HG03060 (cell line): ENCODE measurements around the gene SPTBN2.

Source experiments
- ATAC-seq: cut with Tn5 transposase; IDR thresholded peaks from one replicate; pipeline ENCODE4 v1.9.1; 2021; ENCODE audit warnings: low read depth, moderate number of reproducible peaks; ENCODE audit not compliant: unreplicated experiment

SPTBN2 gene

GRCh38 chr11:66705587-66706335 lies 23.3 kb downstream of the SPTBN2 start:
- no peak for ATAC-seq

- ATAC-seq = no peak
These were observed 24.2 kb downstream of the SPTBN2 start for GRCh38 chr11:66704659-66705360.

DNA sequence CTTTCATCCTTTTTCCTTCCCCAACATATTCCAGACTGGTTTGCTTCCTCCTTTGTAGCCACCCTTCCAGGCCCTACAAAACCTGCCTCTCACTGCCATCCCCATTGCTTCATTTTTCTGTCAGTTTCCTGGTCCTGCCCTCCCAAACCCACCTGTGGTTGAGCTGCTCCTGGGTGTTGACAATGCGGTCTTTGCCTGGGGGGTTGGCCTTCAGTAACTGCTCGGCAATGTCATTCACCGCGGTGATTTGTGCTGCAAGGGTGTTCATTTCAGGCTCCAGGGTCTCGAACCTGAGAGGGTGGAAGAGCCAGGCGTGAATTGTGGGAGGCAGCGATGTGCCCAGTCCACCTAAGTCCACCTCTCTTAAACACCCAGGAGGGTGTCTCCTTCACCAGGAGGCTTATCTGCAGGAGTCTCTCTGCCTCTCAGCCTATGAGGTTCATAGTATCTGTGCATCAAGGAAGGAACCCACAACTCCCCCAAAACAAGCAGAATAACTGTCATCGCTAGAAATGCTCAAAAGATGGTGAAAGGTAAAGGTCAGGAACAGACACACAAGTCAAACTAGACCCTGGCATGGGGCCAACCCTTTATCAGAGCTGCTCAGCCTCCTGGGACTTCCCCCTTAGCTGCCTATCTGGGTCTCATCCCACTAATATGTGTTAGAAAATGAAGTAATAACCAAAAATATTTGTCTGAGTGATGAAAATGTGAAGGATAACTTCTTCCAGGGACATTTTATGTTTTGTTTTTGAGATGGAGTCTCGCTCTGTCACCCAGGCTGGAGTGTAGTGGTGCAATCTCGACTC lies 27.4 kb downstream of the SPTBN2 start:
- no peak for ATAC-seq

DNA sequence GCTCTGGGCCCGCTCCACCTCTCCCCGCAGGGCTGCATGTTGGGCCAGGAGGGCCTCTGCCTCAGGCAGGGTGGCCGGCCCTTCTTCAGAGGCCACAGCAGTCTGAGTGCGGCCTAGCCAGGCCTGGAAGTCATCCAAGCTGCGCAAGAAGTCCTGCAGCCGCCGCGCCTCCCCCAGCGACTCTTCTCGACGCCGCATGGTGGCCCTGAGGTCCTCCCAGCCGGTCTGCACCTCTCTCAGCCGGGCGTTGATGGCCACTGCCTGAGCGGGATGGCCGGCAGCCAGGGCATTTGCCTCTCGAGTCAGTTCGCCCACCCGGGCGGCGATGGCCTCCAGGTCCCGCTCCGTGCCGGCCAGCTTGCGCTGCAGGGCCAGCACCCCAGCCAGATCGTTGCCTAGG lies 28.3 kb downstream of the SPTBN2 start:
- no peak for ATAC-seq

- no peak for ATAC-seq
These were observed 28.7 kb downstream of the SPTBN2 start for GRCh38 chr11:66700337-66700736.

DNA sequence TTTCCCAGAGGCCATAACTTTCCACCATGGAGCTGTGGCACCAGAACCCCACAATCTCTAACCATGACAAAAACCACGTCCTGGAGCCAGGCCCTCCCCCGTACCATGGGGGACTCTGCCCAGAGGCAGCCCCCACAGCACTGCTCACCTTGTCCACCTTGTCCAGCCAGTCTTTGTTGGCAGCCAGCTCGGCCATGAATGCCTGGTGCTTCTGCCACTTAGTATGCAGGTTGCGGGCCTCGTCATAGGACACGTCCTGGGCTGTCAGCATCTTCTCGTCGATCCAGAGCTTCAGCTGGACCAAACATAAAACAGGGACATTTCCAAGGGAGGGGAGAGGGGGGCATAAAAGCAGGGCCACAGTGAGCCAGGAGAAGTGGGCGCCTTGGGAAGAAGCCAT lies 30.5 kb downstream of the SPTBN2 start:
- ATAC-seq = no peak

DNA sequence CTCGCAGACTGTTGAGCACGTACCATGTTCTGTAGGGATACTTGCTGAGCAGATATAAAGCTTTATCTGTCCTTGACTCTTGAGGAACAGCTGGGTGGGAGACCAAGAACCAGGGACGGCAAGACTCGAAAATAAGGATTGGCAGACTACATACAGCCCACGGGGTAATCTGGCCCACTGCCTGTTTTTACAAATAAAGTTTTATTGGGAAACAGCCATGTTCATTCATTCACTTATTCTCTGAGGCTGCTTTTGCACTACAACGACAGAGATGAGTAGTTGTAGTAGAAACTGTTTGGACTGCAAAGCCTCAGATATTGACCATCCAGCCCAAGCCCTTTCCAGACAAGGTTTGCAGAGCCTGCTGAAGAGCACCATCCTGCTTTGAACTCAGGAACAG lies 31.0 kb downstream of the SPTBN2 start:
- ATAC-seq = no peak

DNA sequence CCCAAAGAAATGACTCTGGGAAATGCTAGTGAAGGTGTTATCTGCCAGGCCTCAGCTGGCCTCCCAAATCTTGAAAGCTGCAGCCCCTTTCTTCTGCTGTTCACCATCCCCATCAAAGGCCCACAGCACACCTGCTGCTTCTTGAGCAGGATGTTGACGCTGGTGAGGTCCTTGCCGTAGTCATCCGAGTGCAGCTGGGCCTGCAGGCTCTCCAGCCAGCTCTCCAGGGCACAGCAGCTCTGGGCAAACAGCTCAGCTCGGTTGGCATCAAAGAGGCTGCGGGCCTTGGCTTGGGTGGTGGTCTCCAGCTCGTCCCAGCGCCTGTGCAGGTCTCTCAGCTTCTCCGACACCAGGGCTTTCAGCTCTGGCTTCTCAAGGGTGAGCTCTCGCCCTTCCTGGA lies 32.9 kb downstream of the SPTBN2 start:
- ATAC-seq = no peak

DNA sequence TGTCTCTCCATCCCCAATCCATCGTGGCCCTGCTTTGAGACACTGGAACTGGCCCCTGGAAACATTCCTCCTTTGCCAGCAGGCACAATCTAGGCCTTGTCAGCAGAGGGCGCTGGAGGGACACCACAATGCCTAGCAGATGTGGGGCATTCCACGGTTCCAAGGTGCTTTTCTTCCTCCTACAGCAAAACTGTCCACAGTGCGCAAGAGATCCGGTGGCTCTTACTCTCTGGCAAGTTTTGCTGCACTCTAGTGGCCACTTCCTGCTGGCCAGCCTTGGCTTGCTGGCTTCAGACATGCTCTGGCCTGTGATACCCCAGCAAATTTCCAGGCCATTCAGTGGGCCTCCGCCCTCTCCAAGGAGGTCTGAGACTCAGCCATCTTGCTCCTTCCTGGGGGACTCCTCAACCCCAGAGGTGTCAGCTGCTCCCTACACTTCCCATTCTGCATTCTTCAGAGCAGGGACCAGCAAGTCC lies 34.2 kb downstream of the SPTBN2 start:
- no peak for ATAC-seq

GRCh38 chr11:66694056-66694410 lies 35.0 kb downstream of the SPTBN2 start:
- ATAC-seq = no peak

DNA sequence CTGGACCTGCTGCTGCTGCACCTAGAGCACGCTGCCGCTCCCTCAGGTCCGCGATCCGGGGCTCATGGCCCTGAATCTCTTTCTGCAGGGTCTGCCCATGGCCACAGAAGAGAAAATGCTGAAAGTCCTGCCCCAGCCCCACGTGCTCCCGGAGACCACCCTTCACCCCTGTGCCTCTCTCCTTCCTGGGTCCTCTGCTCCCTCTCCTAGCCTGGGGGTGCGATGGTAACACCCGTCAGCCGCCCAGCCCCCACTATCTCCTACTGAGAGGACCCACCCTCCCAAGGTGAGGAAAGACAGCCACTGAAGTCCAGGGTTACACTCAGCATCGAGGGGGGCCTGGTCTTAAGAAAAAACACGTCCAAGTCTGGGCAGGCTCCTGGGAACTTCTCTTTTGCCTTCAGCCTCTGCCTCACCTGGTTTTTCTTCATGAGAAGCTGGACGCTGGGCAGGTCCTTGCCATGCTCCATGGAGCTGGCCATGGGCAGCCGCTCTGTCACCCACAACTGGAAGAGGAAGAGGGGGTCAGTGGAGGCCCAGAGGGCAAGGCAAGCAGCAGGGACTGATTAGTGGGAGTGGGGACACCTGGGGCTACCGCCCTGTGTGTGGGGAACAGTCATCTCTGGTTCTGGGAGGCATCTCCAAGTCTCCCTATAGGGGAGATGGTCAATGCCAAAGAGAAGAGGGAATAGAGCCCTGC lies 35.5 kb downstream of the SPTBN2 start:
- no peak for ATAC-seq

DNA sequence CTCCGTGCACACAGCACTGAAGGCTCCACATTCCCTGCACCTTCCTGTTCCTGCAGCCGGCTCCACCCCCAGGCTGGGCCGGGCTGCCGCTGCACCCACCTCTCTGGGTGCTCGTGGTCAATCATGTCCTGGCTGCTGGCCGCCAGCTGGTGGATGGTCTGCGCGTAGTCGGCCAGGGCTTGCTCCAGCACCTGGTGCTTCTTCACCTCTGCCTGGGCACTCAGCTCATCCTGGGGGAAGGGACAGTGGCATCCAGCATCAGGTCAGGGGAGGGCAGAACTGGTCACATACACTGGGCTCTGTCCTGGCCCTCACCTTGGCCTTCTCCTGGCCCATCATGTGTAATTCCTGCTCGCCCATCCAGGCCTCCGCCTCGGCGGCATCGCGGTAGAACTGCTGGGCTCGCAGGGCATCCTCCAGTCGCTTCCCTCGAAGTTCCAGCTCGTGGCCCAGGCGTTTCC lies 36.1 kb downstream of the SPTBN2 start:
- no peak for ATAC-seq

GRCh38 chr11:66692446-66692845 lies 36.6 kb downstream of the SPTBN2 start:
- no peak for ATAC-seq

- ATAC-seq = no peak
These were observed 37.6 kb downstream of the SPTBN2 start for GRCh38 chr11:66691311-66691980.

DNA sequence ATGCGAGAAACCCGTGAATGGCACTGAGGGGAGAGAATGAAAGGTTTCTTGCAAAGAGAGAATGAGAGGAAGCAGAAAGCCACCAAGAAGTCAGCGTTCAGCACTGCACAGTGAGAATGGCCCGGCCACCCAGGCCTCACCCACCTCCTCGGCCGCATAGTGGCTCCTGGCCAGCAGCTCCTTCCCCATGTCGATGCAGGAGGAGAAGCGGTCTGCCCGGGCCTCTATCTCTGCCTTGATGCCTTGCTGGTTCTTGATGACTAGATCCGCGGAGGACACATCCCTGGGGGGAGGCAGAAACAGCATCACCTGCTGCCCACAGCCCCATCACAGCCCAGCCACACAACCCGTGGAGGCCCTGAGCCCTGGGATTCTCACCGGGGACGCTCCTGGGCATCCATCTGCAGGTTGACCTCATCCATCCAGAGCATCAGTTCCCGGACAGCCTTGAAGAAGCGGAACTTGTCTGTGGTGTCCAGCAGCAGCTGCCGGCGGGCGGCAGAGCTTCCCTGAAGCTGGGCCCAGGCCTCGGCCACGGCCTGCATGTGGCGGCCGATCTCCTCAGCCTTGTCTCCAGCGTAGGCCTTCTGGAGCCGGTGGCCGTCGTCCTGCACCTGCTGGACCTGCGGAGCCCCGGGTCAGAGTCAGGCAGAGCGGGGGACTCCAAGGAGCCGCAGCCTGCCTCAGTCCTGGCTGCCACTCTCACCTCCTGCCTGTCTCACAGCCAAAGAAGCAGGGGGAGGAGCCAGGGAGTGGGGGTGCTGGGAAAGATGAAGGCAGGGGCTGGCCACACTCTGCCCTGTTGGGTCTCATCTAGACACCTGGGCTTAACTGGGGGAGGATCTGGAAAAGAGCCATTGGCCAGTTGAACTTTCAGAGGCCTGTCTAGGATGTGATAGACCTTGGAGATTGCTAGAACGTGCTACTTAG lies 39.1 kb downstream of the SPTBN2 start:
- ATAC-seq = no peak

GRCh38 chr11:66688561-66689534 lies 40.2 kb downstream of the SPTBN2 start:
- no peak for ATAC-seq

GRCh38 chr11:66687831-66688281 lies 41.2 kb downstream of the SPTBN2 start:
- ATAC-seq = no peak
